ENCODE data around the gene GRIK2. TPM values are rescaled to one million over a fixed set of nuclear protein-coding genes. Genes with fewer than 3 reads are reported as not detected.

The GRIK2 gene
- total RNA-seq = 0.11 and 0.25 TPM in 2 replicates

GRCh38 chr6:101393251-101393828 lies at the start of gene GRIK2:
Gene GRIK2, plus strand, starts transcription at chr6:101393708.

Measured in uterine smooth muscle cell (primary cell).